ENCODE results near the gene PARP2.

Gene PARP2

GRCh38 chr14:20328705-20329104, 14.7 kb upstream of the PARP2 start:
- Histone ChIP-seq H3K9me2 (replicated peaks; ENCODE audit: low read depth, low read length) (no peaks in the 10 kb centered on the region), H2AFZ (ENCODE audit: low read length) (no peak overlapping the region), H3K4me3 (ENCODE audit: low read length, poor library complexity, severe bottlenecking) (no peak overlapping the region), H3F3A (ENCODE audit: low read depth) (peaks cover 15% of the 10 kb centered on the region; the same call in 1 of the 2 replicates), H4K20me1 (ENCODE audit: insufficient read depth, low read length, poor library complexity, severe bottlenecking) (peaks cover 42% of the 10 kb centered on the region), H3K36me3 (ENCODE audit: insufficient read depth, low read length) (peaks cover 20% of the 10 kb centered on the region), H3K27me3 (ENCODE audit: insufficient read depth, low read length, poor library complexity, severe bottlenecking) (no peaks in the 10 kb centered on the region), H3K9ac (ENCODE audit: low read depth, low read length, poor library complexity, severe bottlenecking) (peak overlapping the region; percentile 27), H3K79me2 (ENCODE audit: insufficient read depth, low read length) (peaks cover 72% of the 10 kb centered on the region), H3K4me2 (ENCODE audit: low read depth, low read length, poor library complexity, severe bottlenecking) (peak overlapping the region; percentile 88), H3K9me3 (ENCODE audit: insufficient read depth, low read depth, low read length) (no peaks in the 10 kb centered on the region), H3K4me1 (ENCODE audit: insufficient read depth, low read length, poor library complexity, severe bottlenecking) (peaks cover 43% of the 10 kb centered on the region)
- no peak for TF ChIP-seq EZH2phosphoT487 (IDR thresholded peaks at IDR 0.05; ENCODE audit: borderline replicate concordance)
- no peak for TF ChIP-seq CTCF (conservative IDR thresholded peaks at IDR 0.05; ENCODE audit: low read length)

- no peak for TF ChIP-seq EZH2phosphoT487 (IDR thresholded peaks at IDR 0.05; ENCODE audit: borderline replicate concordance)
- no peak for TF ChIP-seq CTCF (conservative IDR thresholded peaks at IDR 0.05; ENCODE audit: low read length)
- H4K20me1 ChIP-seq (ENCODE audit: insufficient read depth, low read length, poor library complexity, severe bottlenecking) = peaks cover 42% of the 10 kb centered on the region
- H3K4me3 ChIP-seq (ENCODE audit: low read length, poor library complexity, severe bottlenecking) = peak overlapping the region; percentile 0
- peaks cover 18% of the 10 kb centered on the region for H3K36me3 ChIP-seq (ENCODE audit: insufficient read depth, low read length)
- H3K9me2 ChIP-seq (replicated peaks; ENCODE audit: low read depth, low read length) = no peaks in the 10 kb centered on the region
- H2AFZ ChIP-seq (ENCODE audit: low read length) = no peak overlapping the region
- H3K79me2 ChIP-seq (ENCODE audit: insufficient read depth, low read length) = peaks cover 71% of the 10 kb centered on the region
- H3K9me3 ChIP-seq (ENCODE audit: insufficient read depth, low read depth, low read length) = no peaks in the 10 kb centered on the region
- no peaks in the 10 kb centered on the region for H3K27me3 ChIP-seq (ENCODE audit: insufficient read depth, low read length, poor library complexity, severe bottlenecking)
- peak overlapping the region; percentile 88 for H3K4me2 ChIP-seq (ENCODE audit: low read depth, low read length, poor library complexity, severe bottlenecking)
- H3K9ac ChIP-seq (ENCODE audit: low read depth, low read length, poor library complexity, severe bottlenecking) = peak overlapping the region; percentile 48
- H3F3A ChIP-seq (ENCODE audit: low read depth) = peaks cover 15% of the 10 kb centered on the region; the same call in 1 of the 2 replicates
- H3K4me1 ChIP-seq (ENCODE audit: insufficient read depth, low read length, poor library complexity, severe bottlenecking) = peaks cover 43% of the 10 kb centered on the region
These were observed 14.1 kb upstream of the PARP2 start for GRCh38 chr14:20329355-20329754.

- Histone ChIP-seq H3K9me3 (ENCODE audit: insufficient read depth, low read depth, low read length) (no peaks in the 10 kb centered on the region), H3K36me3 (ENCODE audit: insufficient read depth, low read length) (peaks cover 6% of the 10 kb centered on the region), H3K4me2 (ENCODE audit: low read depth, low read length, poor library complexity, severe bottlenecking) (peak overlapping the region; percentile 88), H2AFZ (ENCODE audit: low read length) (no peak overlapping the region), H3K4me3 (ENCODE audit: low read length, poor library complexity, severe bottlenecking) (peak overlapping the region; percentile 14), H3K9ac (ENCODE audit: low read depth, low read length, poor library complexity, severe bottlenecking) (no peak overlapping the region), H4K20me1 (ENCODE audit: insufficient read depth, low read length, poor library complexity, severe bottlenecking) (peaks cover 42% of the 10 kb centered on the region), H3K9me2 (replicated peaks; ENCODE audit: low read depth, low read length) (no peaks in the 10 kb centered on the region), H3F3A (ENCODE audit: low read depth) (peaks cover 15% of the 10 kb centered on the region; the same call in 1 of the 2 replicates), H3K27me3 (ENCODE audit: insufficient read depth, low read length, poor library complexity, severe bottlenecking) (no peaks in the 10 kb centered on the region), H3K79me2 (ENCODE audit: insufficient read depth, low read length) (peaks cover 65% of the 10 kb centered on the region), H3K4me1 (ENCODE audit: insufficient read depth, low read length, poor library complexity, severe bottlenecking) (peaks cover 43% of the 10 kb centered on the region)
- TF ChIP-seq CTCF (conservative IDR thresholded peaks at IDR 0.05; ENCODE audit: low read length) (no peak), EZH2phosphoT487 (IDR thresholded peaks at IDR 0.05; ENCODE audit: borderline replicate concordance) (no peak)
These were observed 12.3 kb upstream of the PARP2 start for GRCh38 chr14:20331053-20331613.
